Osteocyte (in vitro differentiated cells): ENCODE results near the gene PTGR1. TPM values are rescaled to one million over a fixed set of nuclear protein-coding genes. Genes with fewer than 3 reads are reported as not detected.
"Not testable (repeated sequence)": the region's sequence is repeated elsewhere in the genome, so short reads cannot be mapped to it uniquely, and the experiment has no call there.

Experiments used
- DNase-seq: peaks from one replicate; pipeline ENCODE4 v3.0.0; 2021; ENCODE audit warnings: mixed read lengths; ENCODE audit not compliant: unreplicated experiment; ENCODE audit errors: extremely low spot score
- H3K27ac Mint-ChIP-seq: one replicate; pipeline ENCODE4 v1.8.0; 2021; ENCODE audit warnings: mild to moderate bottlenecking, mixed read lengths; ENCODE audit not compliant: unreplicated experiment
- H3K27me3 Mint-ChIP-seq: one replicate; pipeline ENCODE4 v1.8.0; 2021; ENCODE audit warnings: mixed read lengths; ENCODE audit not compliant: unreplicated experiment
- H3K36me3 Mint-ChIP-seq: one replicate; pipeline ENCODE4 v1.8.0; 2021; ENCODE audit warnings: mixed read lengths; ENCODE audit not compliant: unreplicated experiment
- H3K4me1 Mint-ChIP-seq: one replicate; pipeline ENCODE4 v1.8.0; 2021; ENCODE audit warnings: mixed read lengths; ENCODE audit not compliant: unreplicated experiment
- H3K4me3 Mint-ChIP-seq: one replicate; pipeline ENCODE4 v1.8.0; 2021; ENCODE audit warnings: mild to moderate bottlenecking, moderate library complexity, mixed read lengths; ENCODE audit not compliant: unreplicated experiment
- H3K9me3 Mint-ChIP-seq: one replicate; pipeline ENCODE4 v1.8.0; 2021; ENCODE audit warnings: mixed read lengths; ENCODE audit not compliant: unreplicated experiment
- total RNA-seq: library from RNA; stranded (reverse); gene quantifications from 2 replicates; pipeline ENCODE4 v1.2.1, GENCODE V29; 2021
- TF ChIP-seq, protein P1 (sequence below): fragments of 200-600 bp; sonication (generic); IDR thresholded peaks from 2 replicates; pipeline ENCODE4 v1.5.0; 2021; ENCODE audit warnings: antibody characterized with exemption, mild to moderate bottlenecking, moderate library complexity

Gene PTGR1
- total RNA-seq, 1 donor from 2014 or later, result 16.5 TPM

DNA sequence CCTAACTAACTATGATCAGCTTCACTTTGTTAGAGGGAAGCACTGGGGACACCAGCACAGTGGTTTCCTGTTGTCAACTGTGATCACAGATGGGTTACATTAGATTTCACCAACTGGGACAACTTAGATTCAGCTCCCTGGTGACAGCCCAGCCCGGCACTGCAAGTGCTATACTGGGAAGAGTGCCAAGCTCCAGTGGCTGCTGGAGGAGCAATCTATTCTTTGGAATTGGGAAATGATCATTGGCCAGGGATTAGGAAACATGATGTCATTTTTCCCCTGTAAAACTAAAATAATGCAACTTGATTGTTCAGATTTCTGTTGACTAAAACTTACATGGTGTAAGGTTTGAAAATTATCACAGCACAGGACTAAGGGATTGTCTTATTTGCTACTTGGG lies 33.2 kb downstream of the PTGR1 start:
- Mint-ChIP-seq H3K27ac (no peak overlapping the region), H3K4me1 (no peaks in the 10 kb centered on the region), H3K36me3 (peaks cover 54% of the 10 kb centered on the region), H3K4me3 (no peak overlapping the region), H3K9me3 (peaks cover 20% of the 10 kb centered on the region), H3K27me3 (no peaks in the 10 kb centered on the region)
- peak; percentile 74 for DNase-seq
- TF ChIP-seq, protein P1, sequence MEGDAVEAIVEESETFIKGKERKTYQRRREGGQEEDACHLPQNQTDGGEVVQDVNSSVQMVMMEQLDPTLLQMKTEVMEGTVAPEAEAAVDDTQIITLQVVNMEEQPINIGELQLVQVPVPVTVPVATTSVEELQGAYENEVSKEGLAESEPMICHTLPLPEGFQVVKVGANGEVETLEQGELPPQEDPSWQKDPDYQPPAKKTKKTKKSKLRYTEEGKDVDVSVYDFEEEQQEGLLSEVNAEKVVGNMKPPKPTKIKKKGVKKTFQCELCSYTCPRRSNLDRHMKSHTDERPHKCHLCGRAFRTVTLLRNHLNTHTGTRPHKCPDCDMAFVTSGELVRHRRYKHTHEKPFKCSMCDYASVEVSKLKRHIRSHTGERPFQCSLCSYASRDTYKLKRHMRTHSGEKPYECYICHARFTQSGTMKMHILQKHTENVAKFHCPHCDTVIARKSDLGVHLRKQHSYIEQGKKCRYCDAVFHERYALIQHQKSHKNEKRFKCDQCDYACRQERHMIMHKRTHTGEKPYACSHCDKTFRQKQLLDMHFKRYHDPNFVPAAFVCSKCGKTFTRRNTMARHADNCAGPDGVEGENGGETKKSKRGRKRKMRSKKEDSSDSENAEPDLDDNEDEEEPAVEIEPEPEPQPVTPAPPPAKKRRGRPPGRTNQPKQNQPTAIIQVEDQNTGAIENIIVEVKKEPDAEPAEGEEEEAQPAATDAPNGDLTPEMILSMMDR, result no peak

DNA sequence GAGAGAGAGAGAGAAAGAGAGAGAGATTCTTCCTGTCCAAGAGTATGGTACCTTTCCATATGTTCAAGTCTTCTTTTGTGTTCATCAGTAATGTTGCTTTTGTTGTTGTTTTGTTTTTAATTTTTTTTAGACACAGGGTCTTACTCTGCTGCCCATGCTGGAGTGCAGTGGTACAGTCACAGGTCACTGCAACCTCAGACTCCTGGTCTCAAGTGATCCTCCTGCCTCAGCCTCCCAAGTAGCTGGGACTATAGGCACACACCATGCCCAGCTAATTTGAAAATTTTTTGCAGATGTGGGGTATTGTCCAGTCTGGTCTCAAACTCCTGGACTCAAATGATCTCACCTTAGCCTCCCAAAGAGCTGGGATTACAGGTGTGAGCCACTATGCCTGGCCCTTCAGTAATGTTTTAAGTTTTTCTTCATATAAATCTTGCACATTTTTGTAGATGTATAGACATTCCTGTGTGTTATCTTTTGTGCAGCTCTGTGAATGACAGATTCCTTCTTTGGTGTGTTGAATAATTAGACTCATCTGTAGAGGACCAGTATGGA lies 38.2 kb downstream of the PTGR1 start:
- Mint-ChIP-seq H3K27me3 (no peaks in the 10 kb centered on the region), H3K9me3 (peaks cover 11% of the 10 kb centered on the region), H3K36me3 (peaks cover 14% of the 10 kb centered on the region), H3K4me1 (no peaks in the 10 kb centered on the region), H3K4me3 (no peak overlapping the region), H3K27ac (no peak overlapping the region)
- TF ChIP-seq, protein P1, result no peak
- DNase-seq, result no peak

DNA sequence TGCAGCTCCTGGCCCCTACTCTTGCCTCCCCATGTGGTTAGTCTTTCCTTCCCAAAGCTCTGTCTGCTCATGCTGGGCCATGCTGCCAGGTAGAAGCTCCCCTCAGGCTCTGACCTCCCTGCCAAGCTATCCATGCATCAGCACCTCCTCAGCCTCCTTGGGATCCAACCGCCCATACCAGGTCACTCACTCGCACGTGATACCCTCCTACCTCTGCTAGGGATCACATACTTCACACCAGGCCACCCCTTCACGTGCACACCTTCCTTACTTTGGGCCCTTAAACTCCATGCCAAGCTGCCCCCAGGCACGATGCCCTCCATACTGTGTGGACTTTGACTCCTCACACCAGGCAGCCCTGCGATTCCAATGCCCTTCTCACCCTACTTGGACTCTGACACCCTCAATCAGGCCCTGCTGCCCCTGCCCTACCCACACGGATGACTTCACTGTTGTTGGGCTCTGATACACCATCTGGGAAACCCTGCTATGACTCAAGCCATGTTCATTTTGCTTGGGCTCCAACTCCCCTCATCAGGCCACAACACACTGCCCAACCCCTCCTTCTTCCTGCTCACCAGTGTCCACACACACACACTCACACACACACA lies 40.3 kb downstream of the PTGR1 start:
- Mint-ChIP-seq H3K4me3 (no peak overlapping the region), H3K9me3 (peaks cover 28% of the 10 kb centered on the region), H3K27me3 (no peaks in the 10 kb centered on the region), H3K27ac (no peak overlapping the region), H3K36me3 (peaks cover 15% of the 10 kb centered on the region), H3K4me1 (no peaks in the 10 kb centered on the region)
- TF ChIP-seq, protein P1, result no peak
- DNase-seq, result no peak

DNA sequence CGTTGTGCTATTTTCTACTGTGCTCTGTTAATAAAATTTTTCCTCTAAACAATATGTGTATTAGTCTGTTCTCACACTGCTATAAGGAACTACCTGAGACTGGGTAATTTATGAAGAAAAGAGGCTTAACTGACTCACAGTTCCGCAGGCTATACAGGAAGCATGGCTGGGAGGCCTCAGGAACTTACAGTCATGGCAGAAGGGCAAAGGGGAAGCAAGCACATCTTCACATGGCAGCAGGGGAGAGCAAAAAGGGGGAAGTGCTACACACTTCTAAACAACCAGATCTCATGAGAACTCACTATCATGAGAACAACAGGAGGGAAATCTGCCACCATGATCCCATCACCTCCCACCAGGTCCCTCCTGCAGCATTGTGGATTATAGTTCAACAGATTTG lies 44.0 kb downstream of the PTGR1 start:
- H3K4me1 Mint-ChIP-seq, H3K36me3 Mint-ChIP-seq, H3K27ac Mint-ChIP-seq, H3K27me3 Mint-ChIP-seq, H3K4me3 Mint-ChIP-seq, DNase-seq: not testable (repeated sequence)
- peaks cover 38% of the 10 kb centered on the region for H3K9me3 Mint-ChIP-seq

DNA sequence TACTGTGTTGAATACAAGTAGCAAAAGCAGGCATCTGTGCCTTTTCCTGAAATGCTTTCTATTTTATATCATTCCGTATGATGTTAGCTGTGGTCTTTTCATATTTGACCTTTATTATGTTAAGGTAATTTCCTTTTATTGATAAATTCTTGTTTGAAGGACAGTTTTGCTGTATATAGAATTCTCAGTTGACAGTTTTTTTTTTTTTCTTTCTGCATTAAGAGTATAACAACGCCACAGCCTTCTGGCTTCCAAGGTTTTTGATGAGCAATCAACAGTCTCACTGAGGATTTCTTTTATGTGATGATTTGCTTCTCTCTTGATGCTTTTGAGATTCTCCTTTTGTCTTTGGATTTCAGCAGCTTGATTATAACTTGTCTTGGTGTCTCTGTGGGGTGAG lies 50.8 kb downstream of the PTGR1 start:
- Mint-ChIP-seq H3K9me3 (peaks cover 65% of the 10 kb centered on the region), H3K27ac (no peak overlapping the region), H3K36me3 (peaks cover 50% of the 10 kb centered on the region), H3K27me3 (no peaks in the 10 kb centered on the region), H3K4me1 (no peaks in the 10 kb centered on the region), H3K4me3 (no peak overlapping the region)
- TF ChIP-seq, protein P1, result no peak
- DNase-seq, result no peak
